Keratinocyte (primary cell): ENCODE results near the gene DSTN. TPM values are rescaled to one million over a fixed set of nuclear protein-coding genes. Genes with fewer than 3 reads are reported as not detected.

Experiments used
- DNase-seq: peaks from one replicate; pipeline ENCODE4 v3.0.0-alpha.2; 2011; ENCODE audit warnings: low read depth, missing footprints, low spot score
- FAIRE-seq: peaks from 2 replicates; lab custom pipeline; 2011; peaks lifted over from hg19 to GRCh38; lab: Jason Lieb, UNC
- H2AFZ ChIP-seq: 2 replicates; pipeline ENCODE4 v1.6.0; 2012; ENCODE audit warnings: low read length, control low read depth, inconsistent platforms; ENCODE audit not compliant: control insufficient read depth
- H3K27ac ChIP-seq: 2 replicates; pipeline ENCODE4 v1.5.1; 2011; ENCODE audit warnings: low read length; ENCODE audit not compliant: control insufficient read depth, insufficient read depth
- H3K27me3 ChIP-seq: 3 replicates; pipeline ENCODE4 v1.6.0; 2011; ENCODE audit warnings: low read length; ENCODE audit not compliant: control insufficient read depth, insufficient read depth; ENCODE audit errors: extremely low read depth
- H3K36me3 ChIP-seq, 2 experiments: 2 replicates in 1 of 2; 3 replicates in 1 of 2; pipeline ENCODE4 v1.5.1; 2011; ENCODE audit warnings: low read length in 2 of 2, mild to moderate bottlenecking in 1 of 2; ENCODE audit not compliant: control insufficient read depth in 2 of 2, insufficient read depth in 2 of 2; ENCODE audit errors: extremely low read depth in 1 of 2
- H3K4me1 ChIP-seq: 3 replicates; pipeline ENCODE4 v1.5.1; 2011; ENCODE audit warnings: low read length; ENCODE audit not compliant: control insufficient read depth, insufficient read depth; ENCODE audit errors: extremely low read depth
- H3K4me2 ChIP-seq: 3 replicates; pipeline ENCODE4 v1.6.0; 2011; ENCODE audit warnings: low read depth, low read length; ENCODE audit not compliant: control insufficient read depth, insufficient read depth; ENCODE audit errors: extremely low read depth
- H3K4me3 ChIP-seq, 3 experiments: fragments of 200-600 bp in 1 of 3; sonication (generic) in 1 of 3; 2 replicates in 2 of 3; 3 replicates in 1 of 3; pipeline ENCODE4 v1.5.1; 2011 to 2016; ENCODE audit warnings: low read length in 3 of 3, mild to moderate bottlenecking in 3 of 3, control low read depth in 2 of 3, inconsistent platforms in 1 of 3, low read depth in 1 of 3, mixed read lengths in 1 of 3, mixed run types in 1 of 3, moderate library complexity in 1 of 3; ENCODE audit not compliant: control insufficient read depth in 2 of 3, insufficient read depth in 2 of 3; ENCODE audit errors: extremely low read depth in 1 of 3
- H3K79me2 ChIP-seq: 2 replicates; pipeline ENCODE4 v1.6.0; 2012; ENCODE audit warnings: low read length; ENCODE audit not compliant: control insufficient read depth, insufficient read depth
- H3K9ac ChIP-seq: 3 replicates; pipeline ENCODE4 v1.6.0; 2011; ENCODE audit warnings: low read length; ENCODE audit not compliant: control insufficient read depth, insufficient read depth; ENCODE audit errors: extremely low read depth
- H3K9me1 ChIP-seq: 3 replicates; pipeline ENCODE4 v1.6.0; 2011; ENCODE audit warnings: low read length; ENCODE audit not compliant: control insufficient read depth, insufficient read depth; ENCODE audit errors: extremely low read depth
- H3K9me3 ChIP-seq: 2 replicates; pipeline ENCODE4 v1.5.1; 2012; ENCODE audit warnings: low read depth, low read length; ENCODE audit not compliant: control insufficient read depth
- H4K20me1 ChIP-seq: 3 replicates; pipeline ENCODE4 v1.6.0; 2011; ENCODE audit warnings: low read length; ENCODE audit not compliant: control insufficient read depth, insufficient read depth; ENCODE audit errors: extremely low read depth
- CTCF ChIP-seq, 3 experiments: IDR thresholded peaks in 1 of 3; conservative IDR thresholded peaks in 1 of 3; optimal IDR thresholded peaks in 1 of 3; 2 replicates in 2 of 3; 3 replicates in 1 of 3; pipeline versions ENCODE3 to v1.5.1; 2011; ENCODE audit warnings: low read length in 3 of 3, mild to moderate bottlenecking in 3 of 3, moderate library complexity in 2 of 3, control low read depth in 1 of 3, inconsistent platforms in 1 of 3; ENCODE audit not compliant: insufficient read depth in 2 of 3; ENCODE audit errors: extremely low read depth in 1 of 3
- EZH2 ChIP-seq: IDR thresholded peaks from one replicate; pipeline ENCODE4 v1.6.1; 2012; ENCODE audit warnings: inconsistent platforms, mild to moderate bottlenecking, low read length, moderate library complexity
- dilution Hi-C: fragments of 300-500 bp; cut with MboI; formaldehyde crosslinking; loops from one replicate; pipeline ENCODE4 v1.7.0; 2020; ENCODE audit warnings: low sequenced_read_pairs; ENCODE audit not compliant: extremely low pct_ligation_motif_present
- polyA plus RNA-seq, 5 experiments: library from polyadenylated mRNA; depleted of rRNA in 3 of 5; stranded (reverse) in 3 of 5; stranded (forward) in 1 of 5; unstranded in 1 of 5; fragments of >200 nt; gene quantifications; 1 replicate in 1 of 5; 2 replicates in 3 of 5; 3 replicates in 1 of 5; pipeline versions ENCODE4 v1.2.1 to v1.2.3, GENCODE V29; 2011 to 2012; ENCODE audit warnings: missing spikeins in 2 of 5, low read depth in 1 of 5, low replicate concordance in 1 of 5

Gene DSTN
- polyA plus RNA-seq, 1 donor (not counting 4 experiments of a cell fraction or from before 2014, with no cell fraction given) = 288 TPM

DNA sequence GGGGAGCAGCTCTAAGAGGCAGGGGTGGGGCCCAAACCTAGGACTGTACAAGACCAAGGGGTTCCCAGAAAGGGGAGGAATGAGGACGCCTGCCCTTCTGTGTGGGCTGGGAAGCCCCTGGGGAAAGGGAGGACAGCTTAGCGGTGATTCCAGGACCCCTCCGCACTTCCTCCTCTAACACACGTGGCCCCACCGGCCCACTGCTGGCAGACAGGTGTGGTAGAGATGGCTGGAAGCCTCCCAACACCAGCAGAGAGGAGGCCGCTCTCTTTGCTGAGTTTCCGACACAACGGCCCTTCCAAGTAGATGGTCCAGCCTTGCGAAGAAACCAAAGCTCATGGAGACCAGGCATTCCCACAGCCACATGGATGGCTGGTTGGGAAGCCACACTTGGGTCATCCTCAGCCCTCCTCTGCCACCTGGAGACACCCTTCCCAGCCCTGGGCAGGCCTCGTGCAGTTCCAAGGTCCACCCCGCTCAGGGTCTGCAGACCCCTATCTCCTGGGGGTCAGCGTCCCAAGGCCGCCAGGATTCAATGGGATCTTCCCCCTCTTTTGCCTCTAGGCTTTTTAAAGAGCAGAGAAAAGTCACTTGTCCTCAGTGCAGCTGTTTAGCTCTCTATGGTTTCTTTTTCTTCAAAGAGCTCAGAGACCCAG, 68.2 kb downstream of the DSTN start:
- H3K4me3 ChIP-seq = no peak overlapping the region
- FAIRE-seq (no peak), DNase-seq (no peak)
- H3K9me3 ChIP-seq = no peaks in the 10 kb centered on the region
- H2AFZ ChIP-seq = no peak overlapping the region
- peaks cover 3% of the 10 kb centered on the region for H4K20me1 ChIP-seq
- no peak overlapping the region for H3K9ac ChIP-seq
- H3K27me3 ChIP-seq = no peaks in the 10 kb centered on the region
- dilution Hi-C loops = no loop called here
- H3K27ac ChIP-seq = no peak overlapping the region
- no peaks in the 10 kb centered on the region for H3K4me1 ChIP-seq
- H3K36me3 ChIP-seq = peaks cover 53 to 63% of the 10 kb centered on the region in 2 experiments
- TF ChIP-seq EZH2 (no peak), CTCF (optimal IDR thresholded peaks at IDR 0.05 in 1 of 3, IDR thresholded peaks at IDR 0.05 in 1 of 3, conservative IDR thresholded peaks at IDR 0.05 in 1 of 3; ENCODE audit: extremely low read depth in 1 of 3, insufficient read depth in 2 of 3, low read length in 3 of 3) (no peak)
- peaks cover 15% of the 10 kb centered on the region for H3K79me2 ChIP-seq
- H3K4me2 ChIP-seq = no peak overlapping the region
- no peaks in the 10 kb centered on the region for H3K9me1 ChIP-seq

- dilution Hi-C loops = no loop called here
- peaks cover 2% of the 10 kb centered on the region for H3K9me1 ChIP-seq
- FAIRE-seq (no peak), DNase-seq (no peak)
- H3K9me3 ChIP-seq = no peaks in the 10 kb centered on the region
- H3K9ac ChIP-seq = no peak overlapping the region
- no peaks in the 10 kb centered on the region for H3K4me1 ChIP-seq
- no peak overlapping the region for H3K4me2 ChIP-seq
- peaks cover 23% of the 10 kb centered on the region for H3K79me2 ChIP-seq
- no peak overlapping the region for H3K4me3 ChIP-seq
- H3K36me3 ChIP-seq = peaks cover 52 to 60% of the 10 kb centered on the region in 2 experiments
- TF ChIP-seq EZH2 (no peak), CTCF (optimal IDR thresholded peaks at IDR 0.05 in 1 of 3, IDR thresholded peaks at IDR 0.05 in 1 of 3, conservative IDR thresholded peaks at IDR 0.05 in 1 of 3; ENCODE audit: extremely low read depth in 1 of 3, insufficient read depth in 2 of 3, low read length in 3 of 3) (no peak)
- no peaks in the 10 kb centered on the region for H3K27me3 ChIP-seq
- no peak overlapping the region for H2AFZ ChIP-seq
- H4K20me1 ChIP-seq = peaks cover 6% of the 10 kb centered on the region
- no peak overlapping the region for H3K27ac ChIP-seq
Observed at GRCh38 chr20:17638835-17639407, 69.0 kb downstream of the DSTN start.
